Measurements from ENCODE around the gene ZNF30. TPM values are rescaled to one million over a fixed set of nuclear protein-coding genes. Genes with fewer than 3 reads are reported as not detected.
A peak's percentile ranks its signal among the peaks of the same experiment; 100 is the strongest.
"Not testable (repeated sequence)": the region's sequence is repeated elsewhere in the genome, so short reads cannot be mapped to it uniquely, and the experiment has no call there.

ZNF30 gene
- total and polyA plus RNA-seq, 7 experiments from 2014 or later, result 2.0 to 13.1 (median 8.2) TPM

GRCh38 chr19:34989298-34989697 lies 62.6 kb downstream of the ZNF30 start:
- POLR2A ChIA-PET, result interaction anchor here (0.8 to 3.6 kb wide), 5 partner anchors 12 to 31 kb away, joined by 3 to 16 read pairs (median 8); partner anchors contain the start of gene GRAMD1A
- no peaks in the 10 kb centered on the region for H3K27me3 Mint-ChIP-seq
- peaks cover 11 to 12% of the 10 kb centered on the region in 2 donors for H3K4me1 ChIP-seq (ENCODE audit: control insufficient read depth in 2 of 2, insufficient read depth in 2 of 2, low read length in 2 of 2)
- DNase-seq (no peak), ATAC-seq (no peak)
- CTCF ChIA-PET, result no interaction called here
- no peaks in the 10 kb centered on the region for H3K27me3 ChIP-seq (ENCODE audit: control insufficient read depth in 2 of 2, insufficient read depth in 2 of 2, low read length in 2 of 2)
- peaks cover 19 to 67% (median 26%) of the 10 kb centered on the region in 7 donors for H3K4me1 Mint-ChIP-seq
- no peaks in the 10 kb centered on the region for H3K36me3 ChIP-seq (ENCODE audit: control insufficient read depth in 2 of 3, insufficient read depth in 3 of 3, low read length in 3 of 3)
- H3K36me3 Mint-ChIP-seq, result peaks cover 0 to 3% (median 0%) of the 10 kb centered on the region in 5 donors
- no peak overlapping the region for H3K4me3 Mint-ChIP-seq
- intact Hi-C loops (cut with micrococcal nuclease), result no loop called here
- H3K4me3 ChIP-seq (ENCODE audit: low read length), result no peak overlapping the region
- H3K9me3 ChIP-seq (ENCODE audit: control insufficient read depth in 2 of 3, low read length in 3 of 3), result no peaks in the 10 kb centered on the region
- H3K27ac ChIP-seq (ENCODE audit: low read depth, low read length), result no peak overlapping the region
- peaks cover 0 to under 1% (median 0%) of the 10 kb centered on the region in 11 donors for H3K9me3 Mint-ChIP-seq
- H3K27ac Mint-ChIP-seq, result no peak overlapping the region

GRCh38 chr19:34990578-34991192 lies 64.0 kb downstream of the ZNF30 start:
- peak overlapping the region in 4 of 9 donors; percentile 3 to 48 (median 22) for H3K27ac Mint-ChIP-seq
- peaks cover 0 to 3% (median 0%) of the 10 kb centered on the region in 5 donors for H3K36me3 Mint-ChIP-seq
- H3K27me3 ChIP-seq (ENCODE audit: control insufficient read depth in 2 of 2, insufficient read depth in 2 of 2, low read length in 2 of 2), result no peaks in the 10 kb centered on the region
- H3K4me1 ChIP-seq (ENCODE audit: control insufficient read depth in 2 of 2, insufficient read depth in 2 of 2, low read length in 2 of 2), result peaks cover 5 to 11% of the 10 kb centered on the region in 2 donors
- peaks cover 11 to 62% (median 23%) of the 10 kb centered on the region in 7 donors for H3K4me1 Mint-ChIP-seq
- no peaks in the 10 kb centered on the region for H3K36me3 ChIP-seq (ENCODE audit: control insufficient read depth in 2 of 3, insufficient read depth in 3 of 3, low read length in 3 of 3)
- DNase-seq, result peak in 1 of 9 donors; percentile 47
- POLR2A ChIA-PET, result interaction anchor here (0.7 to 3.6 kb wide), 6 partner anchors 10 to 554 kb away, joined by 3 to 16 read pairs (median 4); partner anchors contain the start of gene GRAMD1A
- peak overlapping the region in 1 of 10 donors; percentile 24 for H3K4me3 Mint-ChIP-seq
- no peak overlapping the region for H3K27ac ChIP-seq (ENCODE audit: low read depth, low read length)
- no peak for ATAC-seq
- CTCF ChIA-PET, result no interaction called here
- H3K27me3 Mint-ChIP-seq, result no peaks in the 10 kb centered on the region
- H3K9me3 ChIP-seq (ENCODE audit: control insufficient read depth in 2 of 3, low read length in 3 of 3), result no peaks in the 10 kb centered on the region
- intact Hi-C loops (cut with micrococcal nuclease), result no loop called here
- H3K4me3 ChIP-seq (ENCODE audit: low read length), result no peak overlapping the region
- H3K9me3 Mint-ChIP-seq, result no peaks in the 10 kb centered on the region

- Histone ChIP-seq H3K36me3 (ENCODE audit: control insufficient read depth in 2 of 3, insufficient read depth in 3 of 3, low read length in 3 of 3) (no peaks in the 10 kb centered on the region), H3K4me3 (ENCODE audit: low read length) (no peak overlapping the region), H3K27me3 (ENCODE audit: control insufficient read depth in 2 of 2, insufficient read depth in 2 of 2, low read length in 2 of 2) (no peaks in the 10 kb centered on the region), H3K4me1 (ENCODE audit: control insufficient read depth in 2 of 2, insufficient read depth in 2 of 2, low read length in 2 of 2) (peaks cover 11 to 19% of the 10 kb centered on the region in 2 donors), H3K9me3 (ENCODE audit: control insufficient read depth in 2 of 3, low read length in 3 of 3) (no peaks in the 10 kb centered on the region), H3K27ac (ENCODE audit: low read depth, low read length) (no peak overlapping the region)
- CTCF ChIA-PET, result interaction anchor here (1.2 kb wide), 1 partner anchor 21 kb away, joined by 4 read pairs; no protein-coding TSS in a partner anchor
- peaks cover 0 to 3% (median 0%) of the 10 kb centered on the region in 5 donors for H3K36me3 Mint-ChIP-seq
- intact Hi-C loops (cut with micrococcal nuclease), result no loop called here
- H3K27me3 Mint-ChIP-seq, result no peaks in the 10 kb centered on the region
- no peak for DNase-seq
- H3K4me3 Mint-ChIP-seq, result peak overlapping the region in 4 of 10 donors; percentile 26 to 64 (median 50)
- POLR2A ChIA-PET, result interaction anchor here (0.7 to 3.6 kb wide), 9 partner anchors 8 to 553 kb away, joined by 3 to 16 read pairs (median 4); partner anchors contain the start of gene GRAMD1A
- peak overlapping the region in 4 of 9 donors; percentile 43 to 77 (median 52) for H3K27ac Mint-ChIP-seq
- H3K4me1 Mint-ChIP-seq, result peaks cover 7 to 57% (median 30%) of the 10 kb centered on the region in 7 donors
- ATAC-seq, result no peak
- H3K9me3 Mint-ChIP-seq, result no peaks in the 10 kb centered on the region
Observed at GRCh38 chr19:34991542-34992333, 65.0 kb downstream of the ZNF30 start.

- H3K27ac Mint-ChIP-seq, result peak overlapping the region in 3 of 9 donors; percentile 46 to 67 (median 48)
- POLR2A ChIA-PET, result interaction anchor here (0.7 to 3.6 kb wide), 7 partner anchors 9 to 25 kb away, joined by 3 to 13 read pairs (median 4); no protein-coding TSS in a partner anchor
- intact Hi-C loops (cut with micrococcal nuclease), result not testable (repeated sequence)
Observed at GRCh38 chr19:34992582-34992981, 65.9 kb downstream of the ZNF30 start.

GRCh38 chr19:34994286-34994642 lies 67.6 kb downstream of the ZNF30 start:
- no peak for DNase-seq
- CTCF ChIA-PET, result interaction anchor here (1.2 kb wide), 1 partner anchor 20 kb away, joined by 4 read pairs; no protein-coding TSS in a partner anchor
- POLR2A ChIA-PET, result interaction anchor here (0.7 to 10.7 kb wide), 3 partner anchors 9 to 22 kb away, joined by 3 to 237 read pairs (median 38); no protein-coding TSS in a partner anchor

More at GRCh38 chr19:34992582-34992981, 65.9 kb downstream of the ZNF30 start:
- ATAC-seq; H3K36me3 Mint-ChIP-seq; H3K27me3 Mint-ChIP-seq; H3K9me3 ChIP-seq (ENCODE audit: control insufficient read depth in 2 of 3, low read length in 3 of 3); H3K9me3 Mint-ChIP-seq; DNase-seq; H3K4me3 ChIP-seq (ENCODE audit: low read length); H3K36me3 ChIP-seq (ENCODE audit: control insufficient read depth in 2 of 3, insufficient read depth in 3 of 3, low read length in 3 of 3); H3K27ac ChIP-seq (ENCODE audit: low read depth, low read length); H3K27me3 ChIP-seq (ENCODE audit: control insufficient read depth in 2 of 2, insufficient read depth in 2 of 2, low read length in 2 of 2): not testable (repeated sequence)
- peak overlapping the region in 2 of 10 donors; percentile 60 to 64 for H3K4me3 Mint-ChIP-seq
- peaks cover 16 to 60% (median 38%) of the 10 kb centered on the region in 7 donors for H3K4me1 Mint-ChIP-seq
- CTCF ChIA-PET, result interaction anchor here (1.2 kb wide), 1 partner anchor 20 kb away, joined by 4 read pairs; no protein-coding TSS in a partner anchor
- peaks cover 19 to 27% of the 10 kb centered on the region in 2 donors for H3K4me1 ChIP-seq (ENCODE audit: control insufficient read depth in 2 of 2, insufficient read depth in 2 of 2, low read length in 2 of 2)

More at GRCh38 chr19:34994286-34994642, 67.6 kb downstream of the ZNF30 start:
- H3K4me1 ChIP-seq (ENCODE audit: control insufficient read depth in 2 of 2, insufficient read depth in 2 of 2, low read length in 2 of 2), result peaks cover 34 to 41% of the 10 kb centered on the region in 2 donors
- H3K4me1 Mint-ChIP-seq, result peaks cover 28 to 61% (median 53%) of the 10 kb centered on the region in 7 donors
- H3K27ac Mint-ChIP-seq, result peak overlapping the region in 6 of 9 donors; percentile 6 to 79 (median 58)
- H3K9me3 ChIP-seq (ENCODE audit: control insufficient read depth in 2 of 3, low read length in 3 of 3), result no peaks in the 10 kb centered on the region
- H3K27me3 ChIP-seq (ENCODE audit: control insufficient read depth in 2 of 2, insufficient read depth in 2 of 2, low read length in 2 of 2), result no peaks in the 10 kb centered on the region
- peaks cover 0 to 3% (median 0%) of the 10 kb centered on the region in 5 donors for H3K36me3 Mint-ChIP-seq
- no peaks in the 10 kb centered on the region for H3K27me3 Mint-ChIP-seq
- H3K4me3 Mint-ChIP-seq, result peak overlapping the region in 3 of 10 donors; percentile 0 to 60 (median 48)
- H3K9me3 Mint-ChIP-seq, result peaks cover 0 to 4% (median 0%) of the 10 kb centered on the region in 11 donors
- no peaks in the 10 kb centered on the region for H3K36me3 ChIP-seq (ENCODE audit: control insufficient read depth in 2 of 3, insufficient read depth in 3 of 3, low read length in 3 of 3)
- intact Hi-C loops (cut with micrococcal nuclease), result no loop called here
- H3K27ac ChIP-seq (ENCODE audit: low read depth, low read length), result no peak overlapping the region
- no peak overlapping the region for H3K4me3 ChIP-seq (ENCODE audit: low read length)
- ATAC-seq, result no peak

All from naive thymus-derived CD4-positive, alpha-beta T cell (primary cell).